GM23338 (cell line): Measurements from ENCODE around the gene SH3TC1. TPM values are rescaled to one million over a fixed set of nuclear protein-coding genes. Genes with fewer than 3 reads are reported as not detected.

Experiments
- ATAC-seq: fragments of 200-7000 bp; cut with Tn5 transposase; 3 replicates; pipeline ENCODE4 v1.9.1; 2020
- DNase-seq: peaks from one replicate; pipeline ENCODE4 v3.0.0-alpha.2; 2015; ENCODE audit warnings: low spot score
- H2AFZ ChIP-seq: fragments of 200-600 bp; sonication (generic); 2 replicates; pipeline ENCODE4 v1.8.0; 2016; ENCODE audit warnings: antibody characterized with exemption, mild to moderate bottlenecking, moderate library complexity
- H3F3A ChIP-seq: fragments of 200-600 bp; sonication (generic); replicated peaks from 2 replicates; pipeline ENCODE4 v1.8.0; 2017; ENCODE audit warnings: antibody characterized with exemption, mixed run types, low read depth
- H3K27ac ChIP-seq: fragments of 200-600 bp; sonication (generic); 2 replicates; pipeline ENCODE4 v1.6.1; 2016; ENCODE audit warnings: low read depth
- H3K27me3 ChIP-seq: fragments of 200-600 bp; sonication (generic); 2 replicates; pipeline ENCODE4 v1.8.0; 2016; ENCODE audit warnings: mild to moderate bottlenecking, mixed run types, moderate library complexity; ENCODE audit not compliant: insufficient read depth
- H3K36me3 ChIP-seq: fragments of 200-600 bp; sonication (generic); 2 replicates; pipeline ENCODE4 v1.8.0; 2016; ENCODE audit warnings: mild to moderate bottlenecking; ENCODE audit not compliant: insufficient read depth
- H3K4me1 ChIP-seq: fragments of 200-600 bp; sonication (generic); 2 replicates; pipeline ENCODE4 v1.8.0; 2016; ENCODE audit warnings: mild to moderate bottlenecking, moderate library complexity; ENCODE audit not compliant: insufficient read depth
- H3K4me2 ChIP-seq: fragments of 200-600 bp; sonication (generic); 2 replicates; pipeline ENCODE4 v1.7.1; 2017; ENCODE audit warnings: mixed run types
- H3K4me3 ChIP-seq: fragments of 200-600 bp; sonication (generic); 2 replicates; pipeline ENCODE4 v1.6.1; 2016; ENCODE audit warnings: mixed run types
- H3K79me2 ChIP-seq: fragments of 200-600 bp; sonication (generic); replicated peaks from 2 replicates; pipeline ENCODE4 v1.8.0; 2017; ENCODE audit warnings: mild to moderate bottlenecking; ENCODE audit not compliant: insufficient read depth
- H3K9me2 ChIP-seq: fragments of 200-600 bp; sonication (generic); 2 replicates; pipeline ENCODE4 v1.8.0; 2017; ENCODE audit not compliant: insufficient read depth
- H4K20me1 ChIP-seq: fragments of 200-600 bp; sonication (generic); replicated peaks from 2 replicates; pipeline ENCODE4 v1.8.0; 2017; ENCODE audit warnings: mild to moderate bottlenecking; ENCODE audit not compliant: insufficient read depth
- H3K27ac Mint-ChIP-seq: 2 replicates; pipeline ENCODE4 v1.8.0; 2020; ENCODE audit warnings: inconsistent platforms, mild to moderate bottlenecking, moderate library complexity, mixed read lengths
- H3K27me3 Mint-ChIP-seq: 3 replicates; pipeline ENCODE4 v1.8.0; 2022; ENCODE audit warnings: low read depth, mild to moderate bottlenecking, moderate library complexity, mixed read lengths, inconsistent platforms; ENCODE audit not compliant: insufficient read depth, poor library complexity
- H3K36me3 Mint-ChIP-seq: 3 replicates; pipeline ENCODE4 v1.8.0; 2021; ENCODE audit warnings: low read depth, mild to moderate bottlenecking, inconsistent platforms, moderate library complexity, mixed read lengths
- H3K4me1 Mint-ChIP-seq: 3 replicates; pipeline ENCODE4 v1.8.0; 2020; ENCODE audit warnings: mild to moderate bottlenecking, inconsistent platforms, mixed read lengths
- H3K4me3 Mint-ChIP-seq: 3 replicates; pipeline ENCODE4 v1.8.0; 2021; ENCODE audit warnings: moderate library complexity, mild to moderate bottlenecking, inconsistent platforms, mixed read lengths
- H3K9me3 Mint-ChIP-seq: 3 replicates; pipeline ENCODE4 v1.8.0; 2020; ENCODE audit warnings: moderate library complexity, mild to moderate bottlenecking, inconsistent platforms, mixed read lengths
- CREB1 ChIP-seq: fragments of 250-450 bp; sonication (Bioruptor Pico); IDR thresholded peaks from 2 replicates; pipeline ENCODE4 v1.5.0; 2020; ENCODE audit warnings: low read depth, mild to moderate bottlenecking, moderate library complexity
- EZH2 ChIP-seq: fragments of 200-600 bp; sonication (generic); IDR thresholded peaks from one replicate; pipeline ENCODE4 v1.8.0; 2017; ENCODE audit warnings: antibody characterized with exemption, mild to moderate bottlenecking, low read depth; ENCODE audit not compliant: unreplicated experiment
- EZH2phosphoT487 ChIP-seq: fragments of 200-600 bp; sonication (generic); IDR thresholded peaks from one replicate; pipeline ENCODE4 v1.8.1; 2018; ENCODE audit warnings: antibody characterized with exemption; ENCODE audit not compliant: unreplicated experiment
- JUNB ChIP-seq: IDR thresholded peaks from one replicate; pipeline ENCODE4 v1.6.1; 2016; ENCODE audit warnings: antibody characterized with exemption; ENCODE audit not compliant: unreplicated experiment
- NANOG ChIP-seq: IDR thresholded peaks from 2 replicates; pipeline ENCODE4 v1.6.1; 2016; ENCODE audit warnings: antibody characterized with exemption, borderline replicate concordance
- POLR2AphosphoS5 ChIP-seq: IDR thresholded peaks from 2 replicates; pipeline ENCODE4 v1.6.1; 2016; ENCODE audit warnings: antibody characterized with exemption, low read depth
- REST ChIP-seq: IDR thresholded peaks from one replicate; pipeline ENCODE4 v1.6.1; 2018; ENCODE audit warnings: antibody characterized with exemption; ENCODE audit not compliant: unreplicated experiment
- STAT1 ChIP-seq: IDR thresholded peaks from one replicate; pipeline ENCODE4 v1.6.1; 2016; ENCODE audit warnings: antibody characterized with exemption; ENCODE audit not compliant: unreplicated experiment
- ZNF114 ChIP-seq: fragments of 250-450 bp; sonication (Bioruptor Pico); IDR thresholded peaks from 2 replicates; pipeline ENCODE4 v1.5.0; 2020; ENCODE audit warnings: mild to moderate bottlenecking, moderate library complexity
- ZNF331 ChIP-seq: fragments of 250-450 bp; sonication (Bioruptor Pico); IDR thresholded peaks from 2 replicates; pipeline ENCODE4 v1.5.0; 2020; ENCODE audit warnings: low read depth, mild to moderate bottlenecking, moderate library complexity
- polyA plus RNA-seq: library from polyadenylated mRNA; unstranded; fragments of >200 nt; fragmentation: Nextera tagmentation; extraction: Ambion mirVana; gene quantifications from 2 replicates; pipeline ENCODE4 v1.2.1, GENCODE V29; 2016
- total RNA-seq: library from RNA; depleted of rRNA; stranded (reverse); fragments of >200 nt; shearing (Covaris generic); gene quantifications from 2 replicates; pipeline ENCODE4 v1.2.3, GENCODE V29; 2014
- TF ChIP-seq, protein P1 (sequence below): IDR thresholded peaks from 2 replicates; pipeline ENCODE4 v1.6.1; 2016; ENCODE audit warnings: antibody characterized with exemption
- TF ChIP-seq, protein P2 (sequence below): fragments of 250-450 bp; sonication (Bioruptor Pico); IDR thresholded peaks from 2 replicates; pipeline ENCODE4 v1.5.0; 2020; ENCODE audit warnings: mild to moderate bottlenecking, moderate library complexity
- TF ChIP-seq, protein P3 (sequence below), 2 experiments: fragments of 200-600 bp in 1 of 2; sonication (generic) in 1 of 2; conservative IDR thresholded peaks; 2 replicates each; pipeline versions ENCODE4 v1.5.1 to v1.6.1; 2016 to 2017; ENCODE audit warnings: antibody characterized with exemption in 2 of 2, low read depth in 2 of 2, mild to moderate bottlenecking in 2 of 2, moderate library complexity in 1 of 2

SH3TC1 gene
- total and polyA plus RNA-seq, 2 experiments from 2014 or later = 0.07 TPM; not detected in 1

DNA sequence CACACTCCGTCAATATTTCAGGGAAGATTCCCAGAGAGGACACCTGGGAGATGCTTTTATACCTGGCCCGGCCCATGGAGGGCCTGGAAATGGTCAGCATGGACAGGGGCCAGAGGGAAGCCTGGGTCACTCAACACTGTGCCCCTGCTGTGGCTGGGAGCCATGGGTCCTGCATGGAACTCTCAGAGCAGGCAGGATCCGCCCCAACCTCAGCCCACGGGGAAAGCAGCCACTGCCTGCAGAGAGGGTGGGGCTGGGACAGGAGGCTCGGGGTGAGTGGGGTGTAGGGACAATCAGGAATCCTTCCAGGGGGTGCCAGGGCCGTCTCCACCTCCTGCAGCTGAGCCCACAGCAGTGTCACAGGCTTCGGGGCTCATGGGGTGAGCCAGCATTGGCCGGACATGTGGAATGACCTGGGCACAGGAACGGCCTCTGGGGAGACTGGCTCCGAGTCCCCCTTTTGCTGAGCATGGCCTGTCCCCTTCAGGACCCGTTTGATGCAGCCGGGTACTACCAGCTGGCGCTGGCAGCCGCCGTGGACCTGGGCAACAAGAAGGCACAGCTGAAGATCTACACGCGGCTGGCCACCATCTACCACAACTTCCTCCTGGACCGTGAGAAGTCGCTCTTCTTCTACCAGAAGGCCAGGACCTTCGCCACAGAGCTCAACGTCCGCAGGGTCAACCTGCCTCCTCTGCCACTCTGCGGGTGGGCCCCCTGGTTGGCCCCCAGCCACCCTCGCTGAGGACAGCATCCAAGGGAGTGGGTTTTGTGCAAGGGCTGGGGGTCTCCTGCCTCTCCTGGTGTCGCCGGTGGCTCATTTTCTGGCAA, 41.3 kb downstream of the SH3TC1 start:
- Histone ChIP-seq H3K36me3 (no peaks in the 10 kb centered on the region), H3K4me2 (no peak overlapping the region), H2AFZ (no peak overlapping the region), H3K27ac (no peak overlapping the region), H3K4me1 (no peaks in the 10 kb centered on the region), H3K9me2 (no peaks in the 10 kb centered on the region), H3F3A (no peaks in the 10 kb centered on the region), H3K27me3 (no peaks in the 10 kb centered on the region), H4K20me1 (no peaks in the 10 kb centered on the region), H3K4me3 (no peak overlapping the region), H3K79me2 (no peaks in the 10 kb centered on the region)
- H3K4me1 Mint-ChIP-seq = peaks cover 5% of the 10 kb centered on the region; the same call in 1 of the 3 replicates
- no peaks in the 10 kb centered on the region for H3K36me3 Mint-ChIP-seq
- ATAC-seq = no peak
- H3K4me3 Mint-ChIP-seq = no peak overlapping the region
- H3K9me3 Mint-ChIP-seq = no peaks in the 10 kb centered on the region
- peaks cover 8% of the 10 kb centered on the region for H3K27me3 Mint-ChIP-seq
- TF ChIP-seq CREB1 (CRISPR knock-in tag) (no peak), ZNF114 (CRISPR knock-in tag) (no peak), NANOG (no peak), ZNF331 (CRISPR knock-in tag) (no peak), JUNB (no peak), STAT1 (no peak), EZH2 (no peak), REST (no peak), EZH2phosphoT487 (no peak), POLR2AphosphoS5 (no peak)
- TF ChIP-seq, protein P1, sequence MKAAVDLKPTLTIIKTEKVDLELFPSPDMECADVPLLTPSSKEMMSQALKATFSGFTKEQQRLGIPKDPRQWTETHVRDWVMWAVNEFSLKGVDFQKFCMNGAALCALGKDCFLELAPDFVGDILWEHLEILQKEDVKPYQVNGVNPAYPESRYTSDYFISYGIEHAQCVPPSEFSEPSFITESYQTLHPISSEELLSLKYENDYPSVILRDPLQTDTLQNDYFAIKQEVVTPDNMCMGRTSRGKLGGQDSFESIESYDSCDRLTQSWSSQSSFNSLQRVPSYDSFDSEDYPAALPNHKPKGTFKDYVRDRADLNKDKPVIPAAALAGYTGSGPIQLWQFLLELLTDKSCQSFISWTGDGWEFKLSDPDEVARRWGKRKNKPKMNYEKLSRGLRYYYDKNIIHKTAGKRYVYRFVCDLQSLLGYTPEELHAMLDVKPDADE = no peak
- TF ChIP-seq, protein P2, sequence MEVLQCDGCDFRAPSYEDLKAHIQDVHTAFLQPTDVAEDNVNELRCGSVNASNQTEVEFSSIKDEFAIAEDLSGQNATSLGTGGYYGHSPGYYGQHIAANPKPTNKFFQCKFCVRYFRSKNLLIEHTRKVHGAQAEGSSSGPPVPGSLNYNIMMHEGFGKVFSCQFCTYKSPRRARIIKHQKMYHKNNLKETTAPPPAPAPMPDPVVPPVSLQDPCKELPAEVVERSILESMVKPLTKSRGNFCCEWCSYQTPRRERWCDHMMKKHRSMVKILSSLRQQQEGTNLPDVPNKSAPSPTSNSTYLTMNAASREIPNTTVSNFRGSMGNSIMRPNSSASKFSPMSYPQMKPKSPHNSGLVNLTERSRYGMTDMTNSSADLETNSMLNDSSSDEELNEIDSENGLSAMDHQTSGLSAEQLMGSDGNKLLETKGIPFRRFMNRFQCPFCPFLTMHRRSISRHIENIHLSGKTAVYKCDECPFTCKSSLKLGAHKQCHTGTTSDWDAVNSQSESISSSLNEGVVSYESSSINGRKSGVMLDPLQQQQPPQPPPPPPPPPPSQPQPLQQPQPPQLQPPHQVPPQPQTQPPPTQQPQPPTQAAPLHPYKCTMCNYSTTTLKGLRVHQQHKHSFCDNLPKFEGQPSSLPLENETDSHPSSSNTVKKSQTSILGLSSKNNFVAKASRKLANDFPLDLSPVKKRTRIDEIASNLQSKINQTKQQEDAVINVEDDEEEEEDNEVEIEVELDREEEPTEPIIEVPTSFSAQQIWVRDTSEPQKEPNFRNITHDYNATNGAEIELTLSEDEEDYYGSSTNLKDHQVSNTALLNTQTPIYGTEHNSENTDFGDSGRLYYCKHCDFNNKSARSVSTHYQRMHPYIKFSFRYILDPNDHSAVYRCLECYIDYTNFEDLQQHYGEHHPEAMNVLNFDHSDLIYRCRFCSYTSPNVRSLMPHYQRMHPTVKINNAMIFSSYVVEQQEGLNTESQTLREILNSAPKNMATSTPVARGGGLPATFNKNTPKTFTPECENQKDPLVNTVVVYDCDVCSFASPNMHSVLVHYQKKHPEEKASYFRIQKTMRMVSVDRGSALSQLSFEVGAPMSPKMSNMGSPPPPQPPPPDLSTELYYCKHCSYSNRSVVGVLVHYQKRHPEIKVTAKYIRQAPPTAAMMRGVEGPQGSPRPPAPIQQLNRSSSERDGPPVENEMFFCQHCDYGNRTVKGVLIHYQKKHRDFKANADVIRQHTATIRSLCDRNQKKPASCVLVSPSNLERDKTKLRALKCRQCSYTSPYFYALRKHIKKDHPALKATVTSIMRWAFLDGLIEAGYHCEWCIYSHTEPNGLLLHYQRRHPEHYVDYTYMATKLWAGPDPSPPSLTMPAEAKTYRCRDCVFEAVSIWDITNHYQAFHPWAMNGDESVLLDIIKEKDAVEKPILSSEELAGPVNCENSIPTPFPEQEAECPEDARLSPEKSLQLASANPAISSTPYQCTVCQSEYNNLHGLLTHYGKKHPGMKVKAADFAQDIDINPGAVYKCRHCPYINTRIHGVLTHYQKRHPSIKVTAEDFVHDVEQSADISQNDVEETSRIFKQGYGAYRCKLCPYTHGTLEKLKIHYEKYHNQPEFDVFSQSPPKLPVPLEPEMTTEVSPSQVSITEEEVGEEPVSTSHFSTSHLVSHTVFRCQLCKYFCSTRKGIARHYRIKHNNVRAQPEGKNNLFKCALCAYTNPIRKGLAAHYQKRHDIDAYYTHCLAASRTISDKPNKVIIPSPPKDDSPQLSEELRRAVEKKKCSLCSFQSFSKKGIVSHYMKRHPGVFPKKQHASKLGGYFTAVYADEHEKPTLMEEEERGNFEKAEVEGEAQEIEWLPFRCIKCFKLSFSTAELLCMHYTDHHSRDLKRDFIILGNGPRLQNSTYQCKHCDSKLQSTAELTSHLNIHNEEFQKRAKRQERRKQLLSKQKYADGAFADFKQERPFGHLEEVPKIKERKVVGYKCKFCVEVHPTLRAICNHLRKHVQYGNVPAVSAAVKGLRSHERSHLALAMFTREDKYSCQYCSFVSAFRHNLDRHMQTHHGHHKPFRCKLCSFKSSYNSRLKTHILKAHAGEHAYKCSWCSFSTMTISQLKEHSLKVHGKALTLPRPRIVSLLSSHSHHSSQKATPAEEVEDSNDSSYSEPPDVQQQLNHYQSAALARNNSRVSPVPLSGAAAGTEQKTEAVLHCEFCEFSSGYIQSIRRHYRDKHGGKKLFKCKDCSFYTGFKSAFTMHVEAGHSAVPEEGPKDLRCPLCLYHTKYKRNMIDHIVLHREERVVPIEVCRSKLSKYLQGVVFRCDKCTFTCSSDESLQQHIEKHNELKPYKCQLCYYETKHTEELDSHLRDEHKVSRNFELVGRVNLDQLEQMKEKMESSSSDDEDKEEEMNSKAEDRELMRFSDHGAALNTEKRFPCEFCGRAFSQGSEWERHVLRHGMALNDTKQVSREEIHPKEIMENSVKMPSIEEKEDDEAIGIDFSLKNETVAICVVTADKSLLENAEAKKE (CRISPR knock-in tag) = no peak
- TF ChIP-seq, protein P3, sequence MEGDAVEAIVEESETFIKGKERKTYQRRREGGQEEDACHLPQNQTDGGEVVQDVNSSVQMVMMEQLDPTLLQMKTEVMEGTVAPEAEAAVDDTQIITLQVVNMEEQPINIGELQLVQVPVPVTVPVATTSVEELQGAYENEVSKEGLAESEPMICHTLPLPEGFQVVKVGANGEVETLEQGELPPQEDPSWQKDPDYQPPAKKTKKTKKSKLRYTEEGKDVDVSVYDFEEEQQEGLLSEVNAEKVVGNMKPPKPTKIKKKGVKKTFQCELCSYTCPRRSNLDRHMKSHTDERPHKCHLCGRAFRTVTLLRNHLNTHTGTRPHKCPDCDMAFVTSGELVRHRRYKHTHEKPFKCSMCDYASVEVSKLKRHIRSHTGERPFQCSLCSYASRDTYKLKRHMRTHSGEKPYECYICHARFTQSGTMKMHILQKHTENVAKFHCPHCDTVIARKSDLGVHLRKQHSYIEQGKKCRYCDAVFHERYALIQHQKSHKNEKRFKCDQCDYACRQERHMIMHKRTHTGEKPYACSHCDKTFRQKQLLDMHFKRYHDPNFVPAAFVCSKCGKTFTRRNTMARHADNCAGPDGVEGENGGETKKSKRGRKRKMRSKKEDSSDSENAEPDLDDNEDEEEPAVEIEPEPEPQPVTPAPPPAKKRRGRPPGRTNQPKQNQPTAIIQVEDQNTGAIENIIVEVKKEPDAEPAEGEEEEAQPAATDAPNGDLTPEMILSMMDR (conservative IDR thresholded peaks at IDR 0.05; ENCODE audit: low read depth in 2 of 2) = no peak
- no peak overlapping the region for H3K27ac Mint-ChIP-seq
- no peak for DNase-seq
